Measurements from ENCODE around the gene KDM1A.

DNA sequence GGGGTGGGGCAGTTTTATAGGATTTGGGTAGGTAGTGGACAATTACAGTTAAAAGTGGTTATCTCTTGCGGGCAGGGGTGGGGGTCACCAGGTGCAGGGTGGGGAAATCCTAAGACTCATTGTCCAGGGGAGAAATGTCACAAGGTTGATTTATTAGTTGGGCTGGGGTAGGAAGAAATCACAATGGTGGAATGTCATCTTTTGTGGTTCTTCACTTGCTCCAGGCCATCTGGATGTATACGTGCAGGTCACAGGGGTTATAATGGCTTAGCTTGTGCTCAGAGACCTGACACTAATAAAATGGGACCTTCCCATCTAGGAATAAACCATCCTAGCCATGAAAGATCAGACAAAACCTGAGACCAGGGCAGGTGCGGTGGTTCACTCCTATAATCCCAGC, 15.2 kb upstream of the KDM1A start:
- TF ChIP-seq SP1 (IDR thresholded peaks at IDR 0.05) (no peak), SP1 (CRISPR knock-in tag; IDR thresholded peaks at IDR 0.05) (no peak), ZNF232 (CRISPR knock-in tag; IDR thresholded peaks at IDR 0.05; ENCODE audit: borderline replicate concordance) (no peak), U2AF2 (IDR thresholded peaks at IDR 0.05; ENCODE audit: low read depth, low read length) (no peak)

All from HepG2 (cell line).